Measurements from ENCODE around the gene SFXN3.
A peak's percentile ranks its signal among the peaks of the same experiment; 100 is the strongest.

Gene SFXN3

DNA sequence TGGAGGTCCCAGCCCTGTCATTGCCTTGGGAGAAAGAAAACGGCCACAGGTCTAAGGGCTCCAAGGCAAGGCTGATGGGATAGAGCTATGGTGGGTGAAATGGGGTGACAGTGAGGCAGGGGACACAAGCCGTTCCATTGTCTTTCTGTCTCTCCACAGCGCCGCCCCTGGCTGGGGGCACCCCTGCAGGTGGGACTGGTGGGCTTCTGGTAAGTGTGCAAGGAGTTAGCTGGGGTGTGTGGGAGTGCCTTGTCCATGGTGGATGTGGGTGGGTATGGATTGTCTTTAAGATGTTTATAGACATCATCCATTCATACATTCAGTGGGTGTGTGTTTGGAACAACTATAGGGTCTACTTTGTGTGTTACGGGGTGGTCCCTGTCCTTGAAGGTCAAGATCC, 7.5 kb downstream of the SFXN3 start:
- DNase-seq: no peak

DNA sequence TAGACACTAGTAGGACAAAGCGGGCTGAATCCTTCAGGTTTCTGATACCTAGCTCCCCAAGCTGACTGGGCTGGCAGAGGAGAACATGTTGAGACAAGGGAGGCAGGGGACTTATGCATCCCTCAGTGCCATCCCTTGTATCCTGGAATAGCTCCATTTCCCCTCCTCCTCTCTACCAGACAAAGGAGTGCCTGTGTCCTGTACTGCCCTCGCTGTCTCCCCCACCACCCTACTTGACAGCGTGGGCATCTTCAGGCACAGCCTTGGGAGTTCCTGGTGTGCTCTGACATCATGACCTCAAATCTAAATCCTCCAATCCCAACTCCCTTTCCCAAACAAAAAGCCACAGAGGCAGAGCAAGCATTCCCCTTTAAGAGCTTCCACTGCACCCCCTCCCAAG, 9.0 kb downstream of the SFXN3 start:
- no peak for DNase-seq

DNA sequence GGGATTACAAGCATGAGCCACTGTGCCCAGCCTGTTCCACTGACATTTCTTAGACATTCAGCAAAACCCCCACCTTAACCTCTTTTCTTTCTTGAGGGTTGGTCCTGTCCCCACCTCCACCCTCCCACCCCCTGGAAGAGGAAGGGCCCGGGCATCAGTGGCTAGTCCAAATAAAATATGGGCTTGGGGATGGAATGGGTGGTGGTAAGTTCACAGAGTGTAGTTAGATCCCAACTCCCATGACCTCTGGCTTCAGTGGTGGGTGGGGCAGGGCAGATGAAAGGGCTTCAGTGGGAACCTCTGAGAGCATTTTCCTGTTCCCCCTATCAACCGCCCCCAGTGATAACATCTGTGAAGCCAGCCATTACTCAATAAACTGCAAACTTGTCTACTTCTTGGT, 9.8 kb downstream of the SFXN3 start:
- no peak for DNase-seq

DNA sequence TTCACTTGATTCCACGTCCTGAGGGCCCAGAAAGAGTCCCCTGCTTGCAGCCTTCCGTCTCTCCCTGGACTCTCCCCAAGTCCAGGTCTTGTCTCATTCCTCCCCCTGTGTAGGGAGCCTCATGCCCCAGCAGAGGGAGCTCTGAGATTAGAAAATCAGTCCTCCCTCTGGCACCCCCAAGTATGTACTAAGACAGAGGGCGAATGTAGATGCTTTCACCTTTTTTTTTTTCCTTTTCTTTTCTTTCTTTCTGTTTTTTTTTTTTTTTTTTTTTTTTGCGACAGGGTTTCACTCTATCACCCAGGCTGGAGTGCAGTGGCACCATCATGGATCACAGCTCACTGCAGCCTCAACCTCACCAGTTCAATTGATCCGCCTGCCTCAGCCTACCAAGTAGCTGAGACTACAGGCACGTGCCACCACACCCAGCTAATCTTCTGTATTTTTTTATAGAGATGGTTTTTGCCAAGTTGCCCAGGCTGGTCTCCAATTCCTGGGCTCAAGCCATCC, 10.3 kb downstream of the SFXN3 start:
- peak; percentile 54 to 62 for DNase-seq

DNA sequence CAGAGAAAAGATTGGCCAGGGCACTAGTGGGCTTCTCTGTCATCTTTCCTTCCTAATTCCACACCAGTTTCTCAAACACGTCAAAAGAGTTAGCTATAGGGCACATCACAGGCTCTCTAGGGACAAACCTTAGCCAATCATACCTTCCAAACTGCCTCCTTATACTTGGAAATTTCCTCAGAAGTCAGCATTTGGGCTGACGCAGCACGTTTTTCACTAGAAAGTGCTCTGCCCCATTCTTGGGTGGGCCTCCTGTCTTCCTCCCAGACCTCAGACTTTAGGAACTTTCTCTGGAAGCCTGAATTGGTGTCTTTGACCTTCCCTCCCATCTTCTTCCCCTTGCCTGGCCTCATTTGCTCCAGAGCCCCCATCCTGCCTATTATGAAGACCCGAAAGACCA, 11.1 kb downstream of the SFXN3 start:
- no peak for DNase-seq

DNA sequence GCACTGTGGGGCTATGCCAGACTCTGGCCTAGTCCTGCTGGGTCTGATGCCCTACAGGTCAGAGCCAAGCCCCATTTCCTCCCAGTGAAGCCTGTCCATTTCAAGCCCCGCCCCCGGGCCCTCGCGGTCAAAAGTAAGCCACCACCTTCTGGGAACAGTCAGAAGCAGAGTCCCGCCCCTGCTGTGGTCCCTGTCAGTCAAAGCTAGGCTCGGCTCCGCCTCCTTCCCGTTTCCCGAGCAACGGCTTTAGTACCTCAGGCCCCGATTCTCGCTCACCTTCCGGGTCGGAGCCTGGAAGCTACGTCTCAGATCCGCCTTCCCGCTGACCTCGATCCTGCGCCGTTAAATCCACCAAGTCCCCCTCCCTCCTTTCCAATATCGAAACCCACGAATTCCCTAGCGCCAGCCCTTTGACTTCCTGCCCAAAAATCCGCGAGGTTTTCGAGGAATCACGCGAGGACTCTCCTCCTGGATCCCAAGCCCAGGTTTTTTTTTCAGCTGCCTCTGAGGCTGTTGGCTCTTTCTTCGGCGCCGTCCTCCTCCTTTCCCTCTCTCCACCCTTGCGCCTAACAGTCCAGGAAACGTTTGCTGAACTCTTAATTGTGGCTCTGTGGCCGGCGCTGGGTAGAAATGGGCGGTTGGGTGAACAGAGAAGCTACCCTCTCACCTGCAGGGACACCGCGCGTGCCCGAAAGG, 11.8 kb downstream of the SFXN3 start:
- peak; percentile 86 to 90 for DNase-seq

DNA sequence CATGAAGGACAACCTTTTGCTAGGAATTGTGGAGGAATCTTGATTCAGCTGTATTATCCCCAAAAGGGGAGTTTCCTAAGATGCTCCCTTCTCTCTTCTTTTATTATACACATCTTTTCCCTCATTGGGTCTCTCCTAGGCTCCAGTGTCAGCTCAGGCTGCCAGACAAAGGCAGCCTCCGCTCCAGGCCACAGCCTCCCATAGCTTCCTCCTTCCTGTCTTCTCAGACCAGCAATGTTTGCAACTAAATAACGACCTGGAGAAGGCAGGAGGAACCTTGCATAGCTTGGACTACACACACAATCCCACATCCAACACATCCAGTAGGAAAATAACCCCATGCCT, 12.3 kb downstream of the SFXN3 start:
- no peak for DNase-seq

DNA sequence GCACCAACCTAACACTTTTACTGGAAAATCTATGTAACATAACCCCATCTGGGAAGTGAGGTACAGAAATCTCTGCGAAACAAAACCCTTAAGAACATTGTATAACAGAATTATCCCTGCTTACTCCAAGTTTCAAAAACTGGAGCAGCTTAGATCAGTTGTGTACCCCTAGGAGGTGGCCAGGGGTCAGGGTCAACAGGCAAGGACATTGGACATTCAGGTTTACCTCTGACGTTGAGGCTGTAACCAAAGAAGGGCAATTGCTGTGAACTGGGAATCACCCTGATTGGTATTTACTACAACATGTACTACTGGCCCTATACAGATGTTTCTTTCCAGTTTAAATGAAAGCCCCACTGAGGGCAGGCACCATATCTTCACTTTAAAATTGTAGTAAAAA, 13.1 kb downstream of the SFXN3 start:
- DNase-seq: no peak

DNA sequence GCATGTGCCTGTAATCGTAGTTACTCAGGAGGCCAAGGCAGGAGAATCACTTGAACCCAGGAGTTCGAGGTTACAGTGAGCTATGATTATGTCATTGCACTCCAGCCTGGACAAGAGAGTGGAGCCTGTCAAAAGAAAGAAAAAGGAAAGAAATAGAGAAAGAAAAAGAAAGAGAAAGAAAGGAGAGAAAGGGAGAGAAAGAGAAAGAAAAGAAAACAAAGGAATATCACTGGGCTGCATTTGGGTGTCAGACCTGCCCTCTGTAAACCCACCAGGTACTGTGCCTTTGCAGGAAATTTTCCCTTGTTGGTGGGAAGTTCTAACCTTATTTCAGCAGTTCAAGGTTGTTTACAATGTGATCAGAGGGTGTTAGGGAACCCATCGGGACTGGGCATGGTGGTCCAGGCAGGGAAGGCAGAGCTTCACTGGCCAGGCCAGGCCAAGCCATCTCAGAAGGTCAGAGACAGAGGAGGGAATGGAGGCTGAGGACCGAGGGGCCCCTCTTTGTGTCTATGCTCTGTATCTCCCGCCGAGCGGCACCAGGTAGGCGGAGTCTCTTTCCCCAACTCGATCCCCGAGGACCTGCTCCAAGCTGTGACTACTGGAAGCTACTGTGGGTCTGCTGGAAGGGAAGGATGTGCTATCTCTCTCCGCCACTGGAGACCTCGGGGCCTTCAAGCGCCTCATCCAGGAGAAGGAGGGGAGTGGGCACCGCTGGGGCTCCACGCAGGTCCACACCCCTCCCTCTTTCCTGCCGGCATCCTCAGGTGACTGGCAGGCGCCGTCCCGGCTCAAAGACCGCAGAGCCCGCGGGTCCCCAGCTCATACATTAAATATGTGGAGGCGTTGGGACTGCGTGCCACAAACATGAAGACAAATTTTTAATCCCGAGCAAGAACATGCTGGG, 15.6 kb downstream of the SFXN3 start:
- no peak for DNase-seq

DNA sequence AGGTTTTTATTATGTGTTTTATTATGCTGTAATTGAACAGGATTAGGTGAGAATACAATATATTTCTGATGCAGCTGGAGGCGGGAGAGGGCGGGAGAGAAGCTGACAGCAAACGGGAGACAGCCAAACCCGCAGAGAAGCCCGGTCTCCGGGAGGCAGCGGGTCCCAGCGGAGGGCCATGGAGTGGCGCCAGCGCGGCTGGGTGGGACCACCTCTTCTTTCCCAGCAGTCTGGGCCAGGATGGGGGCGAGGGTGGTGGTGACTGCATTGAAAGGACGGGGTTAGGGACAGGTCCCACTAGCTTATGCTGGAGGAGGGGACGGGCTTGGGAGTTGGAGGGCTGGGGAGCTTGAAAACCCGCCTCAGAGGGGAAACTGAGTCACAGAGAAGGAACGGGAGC, 16.2 kb downstream of the SFXN3 start:
- DNase-seq: no peak

DNA sequence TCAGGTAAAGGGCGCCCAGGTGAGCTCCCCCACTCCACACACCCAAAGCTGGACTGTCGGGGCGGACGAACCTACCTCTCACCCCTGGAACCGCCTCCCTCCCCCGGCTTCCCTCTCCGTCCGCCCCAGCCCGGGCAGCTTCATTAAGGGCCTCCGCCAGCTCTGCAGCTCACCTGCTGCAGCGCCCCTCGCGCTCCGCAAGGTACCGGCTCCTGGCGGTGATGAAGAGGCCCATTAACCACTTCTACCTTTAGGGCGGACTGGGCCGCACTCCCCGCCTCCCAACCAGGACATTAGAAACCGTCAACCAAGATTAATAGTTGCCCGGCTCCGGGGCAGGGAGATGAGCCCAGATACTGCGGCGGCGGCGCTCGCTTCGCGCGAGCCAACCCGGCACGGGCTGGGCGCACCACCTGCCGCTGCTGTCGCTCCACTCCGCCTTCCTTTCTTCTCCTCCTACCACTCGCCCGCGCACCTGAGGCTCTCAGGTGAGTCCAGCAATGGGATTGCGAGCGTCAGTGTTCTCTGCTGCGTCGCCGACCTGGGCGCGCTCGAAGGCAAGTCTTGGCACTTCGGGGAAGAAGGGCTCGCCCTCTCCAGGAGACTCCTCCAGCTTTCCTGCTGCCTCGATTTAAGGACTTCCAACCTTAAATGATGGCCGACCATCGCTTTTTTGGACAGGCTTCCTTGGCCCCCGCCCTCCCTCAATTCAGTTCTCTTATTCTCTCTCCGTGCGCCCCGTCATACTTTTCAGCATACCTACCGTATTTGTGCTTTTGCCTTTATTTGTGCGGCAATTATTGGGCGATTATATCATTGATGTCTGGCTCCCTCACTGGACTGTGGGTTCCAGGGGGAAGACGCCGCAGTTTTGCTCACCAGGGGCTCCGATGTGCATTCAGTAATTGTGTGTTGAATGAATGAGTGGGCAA, 17.2 kb downstream of the SFXN3 start:
- no peak for DNase-seq

DNA sequence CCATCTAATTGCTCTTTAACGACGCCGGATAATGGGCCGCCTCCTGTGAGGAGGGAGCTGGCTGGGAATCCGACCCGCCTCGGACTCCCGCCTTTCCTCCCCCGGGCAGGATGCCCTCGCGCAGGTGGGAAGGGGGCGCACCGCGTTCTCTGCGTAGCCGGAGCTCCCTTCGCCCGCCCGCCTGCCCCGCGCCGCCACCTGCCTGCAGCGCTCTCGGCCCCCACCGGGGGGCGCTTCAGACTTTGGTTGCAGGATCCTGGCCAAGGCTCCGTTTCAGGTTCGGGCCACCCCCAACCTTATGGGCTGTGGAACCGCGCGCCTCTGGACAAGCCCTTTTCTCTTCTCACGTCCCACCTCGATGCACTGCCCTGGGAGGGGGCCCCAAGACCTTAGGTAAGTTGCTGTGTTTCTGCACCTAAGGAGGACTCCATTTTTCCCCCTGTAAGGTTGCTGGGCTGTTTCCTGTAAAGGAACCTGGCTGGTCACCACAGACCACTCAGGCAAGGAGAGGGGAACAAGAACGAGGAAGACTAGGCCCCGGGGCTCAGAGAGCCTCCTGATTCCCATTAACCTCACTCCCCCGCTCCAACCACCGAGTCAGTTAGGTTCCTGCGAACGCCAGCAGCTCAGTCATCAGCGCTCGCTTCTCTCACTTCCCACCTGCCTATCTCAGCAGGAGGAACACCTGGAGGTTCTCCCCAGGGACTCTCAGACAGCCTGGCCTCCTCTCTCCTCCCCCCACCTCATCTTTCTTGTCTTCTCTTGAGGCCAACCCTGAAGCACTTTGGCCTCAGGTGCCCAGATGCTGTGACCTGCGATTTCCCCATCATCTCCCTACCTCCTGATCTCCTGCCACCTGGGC, 19.4 kb downstream of the SFXN3 start:
- peak; percentile 86 to 87 for DNase-seq

DNA sequence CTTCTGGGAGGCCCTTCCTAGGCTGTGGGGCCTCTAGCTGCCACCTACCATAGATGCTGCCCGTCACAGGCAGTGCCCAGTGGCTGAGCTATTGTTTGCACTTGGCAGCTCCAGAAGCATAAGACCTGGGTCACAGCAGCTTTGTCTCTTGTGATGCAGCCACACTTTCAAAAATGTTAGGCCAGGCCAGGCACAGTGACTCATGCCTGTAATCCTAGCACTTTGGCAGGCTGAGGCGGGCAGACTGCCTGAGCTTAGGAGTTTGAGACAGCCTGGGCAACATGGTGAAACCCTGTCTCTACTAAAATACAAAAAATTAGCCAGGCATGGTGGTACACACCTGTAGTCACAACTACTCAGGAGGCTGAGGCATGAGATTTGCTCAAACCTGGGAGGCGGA, 21.3 kb downstream of the SFXN3 start:
- no peak for DNase-seq

DNA sequence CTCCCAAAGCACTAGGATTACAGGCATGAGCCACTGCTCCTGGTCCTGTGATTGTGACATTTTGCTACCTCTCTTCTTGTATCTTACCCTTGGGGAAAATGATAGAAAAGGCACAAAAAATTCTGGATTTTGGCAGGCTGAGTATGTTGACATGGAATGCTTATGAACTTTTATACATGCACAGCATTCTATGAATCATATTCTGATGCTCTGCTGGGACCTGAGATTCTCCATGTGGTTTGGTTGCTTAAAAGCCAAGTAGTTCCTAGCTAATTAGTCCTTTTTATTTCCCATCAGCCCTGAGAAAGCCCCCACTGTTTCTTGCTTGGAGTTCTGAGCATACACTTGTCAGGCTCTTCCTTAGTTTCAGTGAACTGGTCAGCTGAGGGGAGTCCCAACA, 22.5 kb downstream of the SFXN3 start:
- no peak for DNase-seq

DNA sequence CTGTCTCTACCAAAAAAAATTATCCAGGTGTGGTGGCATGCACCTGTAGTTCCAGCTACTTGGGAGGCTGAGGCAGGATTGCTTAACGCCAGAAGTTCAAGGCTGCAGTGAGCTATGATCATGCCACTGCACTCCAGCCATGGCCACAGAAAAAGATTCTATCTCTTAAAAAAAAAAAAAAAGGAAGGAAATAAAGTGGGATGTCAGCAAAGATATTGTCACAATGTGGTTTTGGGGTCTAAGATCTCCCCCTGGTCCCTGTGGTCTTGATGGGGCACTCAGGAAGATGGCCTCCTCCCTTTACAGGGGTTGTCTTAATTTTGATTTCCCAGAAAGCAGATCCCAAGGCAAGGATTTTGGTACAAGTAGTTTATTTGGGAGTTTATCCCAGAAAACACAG, 23.3 kb downstream of the SFXN3 start:
- no peak for DNase-seq

DNA sequence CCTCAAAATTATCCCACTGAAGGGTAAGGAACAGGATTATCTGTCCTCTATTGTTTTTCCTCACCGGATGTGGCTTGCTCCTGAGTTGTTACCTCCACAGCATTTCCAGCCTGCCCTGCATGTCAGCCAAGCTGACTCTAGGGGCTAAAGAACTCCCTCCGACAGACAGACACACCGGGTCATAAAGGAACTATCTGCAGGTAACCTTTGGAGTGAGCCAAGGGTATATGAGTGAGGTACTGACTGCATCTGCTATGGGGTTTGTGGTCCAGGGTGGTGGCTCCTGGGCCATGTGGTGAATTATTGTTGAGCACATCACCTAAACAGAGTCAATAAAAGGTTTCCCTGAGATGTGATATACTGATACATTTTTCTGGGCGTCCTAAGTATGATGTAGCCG, 23.8 kb downstream of the SFXN3 start:
- DNase-seq: no peak

DNA sequence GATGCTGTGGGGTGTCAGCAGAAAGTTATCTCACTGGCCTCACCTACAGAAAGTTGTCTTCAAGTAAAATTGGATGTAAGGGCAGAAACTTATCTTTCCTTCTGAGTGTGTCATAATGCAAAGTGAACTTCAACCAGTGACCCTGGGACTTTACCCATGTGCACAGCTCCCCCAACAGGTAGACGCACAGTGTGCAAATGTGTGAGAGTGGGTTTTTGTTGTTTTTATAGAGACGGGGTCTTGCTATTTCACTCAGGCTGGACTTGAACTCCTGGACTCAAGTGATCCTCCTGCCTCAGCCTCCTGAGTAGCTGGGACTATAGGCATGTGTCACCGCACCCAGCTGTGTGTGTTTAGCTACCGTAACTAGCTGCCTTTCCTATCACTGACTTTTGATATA, 24.4 kb downstream of the SFXN3 start:
- DNase-seq: no peak

DNA sequence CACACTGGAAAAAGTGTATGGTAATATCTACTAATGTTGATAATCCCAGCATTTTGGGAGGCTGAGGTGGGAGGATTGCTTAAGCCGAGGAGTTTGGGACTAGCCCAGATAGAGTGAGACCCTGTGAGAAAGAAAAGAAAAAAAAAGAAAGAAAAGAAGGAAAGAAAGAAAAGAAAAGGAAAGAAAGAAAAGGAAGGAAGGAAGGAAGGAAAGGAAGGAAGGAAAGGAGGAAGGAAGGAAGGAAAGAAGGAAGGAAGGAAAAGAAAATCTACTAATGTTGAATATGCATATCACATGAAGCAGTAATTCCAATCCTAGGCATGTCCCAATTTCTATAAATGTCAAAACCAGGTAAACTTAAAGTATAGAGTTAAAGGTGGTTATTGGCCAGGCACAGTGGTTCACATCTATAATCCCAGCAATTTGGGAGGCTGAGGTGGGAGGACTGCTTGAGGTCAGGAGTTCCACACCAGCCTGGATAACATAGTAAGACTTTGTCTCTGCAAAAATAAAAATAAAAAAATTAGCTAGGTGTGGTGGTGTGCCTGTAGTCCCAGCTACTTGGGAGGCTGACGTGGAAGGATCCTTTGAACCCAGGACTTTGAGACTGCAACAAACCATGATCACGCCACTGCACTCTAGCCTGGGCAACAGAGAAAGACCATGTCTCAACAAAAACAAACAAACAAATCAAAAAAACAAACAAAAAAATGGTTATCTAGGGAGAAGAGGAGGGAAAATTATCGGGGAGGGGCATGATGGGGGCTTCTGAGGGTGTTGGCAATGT, 25.5 kb downstream of the SFXN3 start:
- no peak for DNase-seq

DNA sequence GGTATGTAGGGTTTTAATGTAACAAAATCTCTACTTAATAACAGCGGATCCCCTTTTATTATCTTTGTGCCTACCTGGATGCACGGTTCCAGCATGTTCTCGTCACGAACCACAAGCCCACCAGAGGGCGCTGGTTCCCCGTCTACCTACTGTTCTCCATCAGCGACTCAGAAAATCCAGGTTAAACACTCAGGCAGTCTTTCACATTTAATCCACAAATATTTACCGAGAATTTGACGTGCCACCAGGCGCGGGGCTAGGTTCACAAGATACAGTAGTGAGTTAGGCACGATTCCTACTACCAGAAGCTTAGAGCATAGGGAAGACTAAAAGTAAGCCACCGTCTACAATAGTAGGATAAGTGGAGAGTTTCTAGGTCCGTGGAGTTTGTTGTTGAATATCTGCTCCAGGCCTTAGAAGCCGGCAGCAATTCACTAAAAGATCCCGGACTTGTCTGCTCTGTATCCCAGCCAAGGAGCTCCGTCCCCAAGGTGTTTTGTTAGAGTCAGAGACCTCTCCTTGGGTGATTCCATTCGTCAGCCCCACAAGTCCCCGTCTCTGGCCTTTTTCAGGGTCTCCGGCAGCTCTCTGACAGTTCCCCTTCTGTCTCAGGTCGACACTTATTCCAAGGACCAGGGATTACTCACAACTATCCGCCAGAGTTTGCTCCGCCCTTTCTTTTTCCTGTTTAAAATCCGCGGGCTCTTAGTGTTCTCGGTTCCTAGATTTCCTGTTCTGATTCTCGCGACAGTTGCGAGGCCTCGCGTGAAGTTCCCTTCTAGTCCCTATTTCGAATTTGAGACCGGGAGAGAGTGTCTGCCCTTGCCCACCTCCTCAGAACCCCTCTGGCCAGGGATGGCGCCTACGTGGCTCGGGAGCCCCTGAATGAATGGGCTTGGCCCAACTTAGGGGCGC, 29.3 kb downstream of the SFXN3 start:
- peak; percentile 92 to 94 for DNase-seq

DNA sequence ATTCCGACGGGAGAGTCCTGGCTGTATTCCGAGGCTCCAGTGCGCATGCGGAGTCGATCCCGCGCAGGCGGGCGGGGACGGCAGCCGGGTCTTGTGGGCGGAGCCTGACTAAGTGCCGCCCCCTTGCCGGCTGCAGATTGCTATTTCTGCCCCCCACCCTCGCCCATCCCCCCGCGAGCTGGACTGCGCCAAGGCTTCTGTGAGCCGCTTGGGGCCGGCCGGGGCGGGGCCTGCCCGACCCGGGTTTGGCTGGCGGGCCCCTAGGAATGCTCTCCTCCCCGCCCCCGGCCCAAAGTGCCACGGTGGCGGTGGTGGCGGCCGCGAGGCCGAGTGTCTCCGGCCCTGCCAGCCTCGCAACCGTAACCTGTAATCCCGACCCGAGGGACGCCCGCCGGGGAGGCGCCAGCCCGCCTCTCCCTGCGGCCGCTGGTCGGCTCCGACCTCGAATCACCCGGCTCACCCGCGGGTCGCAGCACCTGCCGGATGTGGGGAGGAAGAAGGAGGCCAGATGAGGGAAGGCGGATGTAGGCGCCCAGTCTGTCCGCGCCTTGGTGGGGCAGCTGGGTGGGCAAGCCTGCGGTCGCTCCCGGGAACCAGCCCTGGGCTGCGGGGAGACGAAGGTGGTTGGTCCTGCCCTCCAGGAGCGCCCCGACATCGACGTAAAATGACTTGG, 30.1 kb downstream of the SFXN3 start:
- DNase-seq: peak; percentile 91 to 92
